Neuronal stem cell (in vitro differentiated cells): ENCODE results near the gene ATG10.

Experiments used
- DNase-seq: peaks from one replicate; pipeline ENCODE4 v3.0.0-alpha.2; 2013; ENCODE audit warnings: low spot score
- H2AFZ ChIP-seq: one replicate; pipeline ENCODE4 v1.6.1; 2013; ENCODE audit warnings: mild to moderate bottlenecking, low read length, inconsistent platforms
- H2AK5ac ChIP-seq: 2 replicates; pipeline ENCODE4 v1.6.1; 2013; ENCODE audit warnings: low read depth, mild to moderate bottlenecking, inconsistent platforms, low read length, moderate library complexity, mixed read lengths
- H2BK120ac ChIP-seq: 2 replicates; pipeline ENCODE4 v1.6.1; 2013; ENCODE audit warnings: low read depth, mild to moderate bottlenecking, inconsistent platforms, low read length, moderate library complexity, mixed read lengths
- H2BK12ac ChIP-seq: one replicate; pipeline ENCODE4 v1.6.1; 2013; ENCODE audit warnings: low read length, inconsistent platforms
- H2BK15ac ChIP-seq: 2 replicates; pipeline ENCODE4 v1.6.1; 2013; ENCODE audit warnings: mild to moderate bottlenecking, low read length, inconsistent platforms, mixed read lengths
- H2BK5ac ChIP-seq: one replicate; pipeline ENCODE4 v1.6.1; 2013; ENCODE audit warnings: inconsistent platforms, mild to moderate bottlenecking, low read length, moderate library complexity
- H3K14ac ChIP-seq: one replicate; pipeline ENCODE4 v1.6.1; 2013; ENCODE audit warnings: low read length, inconsistent platforms
- H3K18ac ChIP-seq: 2 replicates; pipeline ENCODE4 v1.6.1; 2013; ENCODE audit warnings: low read length, inconsistent platforms
- H3K23ac ChIP-seq: 2 replicates; pipeline ENCODE4 v1.6.1; 2013; ENCODE audit warnings: low read depth, mild to moderate bottlenecking, mixed read lengths, low read length, inconsistent platforms; ENCODE audit not compliant: poor library complexity
- H3K27ac ChIP-seq: replicated peaks from 3 replicates; pipeline ENCODE4 v1.5.1; 2013; ENCODE audit warnings: low read length, inconsistent platforms
- H3K27me3 ChIP-seq, 3 experiments: 2 replicates each; pipeline ENCODE4 v1.6.1; 2013; ENCODE audit warnings: low read length in 3 of 3, mild to moderate bottlenecking in 2 of 3, inconsistent platforms in 1 of 3, low read depth in 1 of 3, mixed read lengths in 1 of 3, moderate library complexity in 1 of 3; ENCODE audit not compliant: control insufficient read depth in 3 of 3, insufficient read depth in 3 of 3
- H3K36me3 ChIP-seq, 2 donors: replicated peaks in 1 of 2; 2 replicates each; pipeline ENCODE4 v1.6.1; 2013; ENCODE audit warnings: low read length in 2 of 2; ENCODE audit not compliant: control insufficient read depth in 2 of 2, insufficient read depth in 2 of 2
- H3K4ac ChIP-seq: 2 replicates; pipeline ENCODE4 v1.6.1; 2013; ENCODE audit warnings: inconsistent platforms, mild to moderate bottlenecking, low read length, moderate library complexity
- H3K4me1 ChIP-seq, 2 donors: 1 replicate in 1 of 2; 2 replicates in 1 of 2; pipeline ENCODE4 v1.6.1; 2013; ENCODE audit warnings: low read length in 2 of 2, low read depth in 1 of 2; ENCODE audit not compliant: control insufficient read depth in 2 of 2, insufficient read depth in 1 of 2
- H3K4me2 ChIP-seq: one replicate; pipeline ENCODE4 v1.6.1; 2013; ENCODE audit warnings: mild to moderate bottlenecking, low read length, inconsistent platforms; ENCODE audit not compliant: insufficient read depth, poor library complexity, severe bottlenecking
- H3K4me3 ChIP-seq, 2 donors: 2 replicates each; pipeline ENCODE4 v1.5.1; 2013; ENCODE audit warnings: low read length in 2 of 2, mild to moderate bottlenecking in 2 of 2, inconsistent platforms in 1 of 2, moderate library complexity in 1 of 2
- H3K79me1 ChIP-seq: one replicate; pipeline ENCODE4 v1.6.1; 2013; ENCODE audit warnings: low read depth, mild to moderate bottlenecking, inconsistent platforms, low read length, moderate library complexity
- H3K9ac ChIP-seq: one replicate; pipeline ENCODE4 v1.6.1; 2013; ENCODE audit warnings: mild to moderate bottlenecking, low read depth, low read length, inconsistent platforms; ENCODE audit not compliant: poor library complexity
- H3K9me3 ChIP-seq, 2 donors: replicated peaks in 1 of 2; 2 replicates each; pipeline versions ENCODE3 to v1.6.1; 2013; ENCODE audit warnings: low read length in 2 of 2, mild to moderate bottlenecking in 2 of 2, inconsistent platforms in 1 of 2, low read depth in 1 of 2, mixed read lengths in 1 of 2, moderate library complexity in 1 of 2; ENCODE audit not compliant: control insufficient read depth in 2 of 2, insufficient read depth in 1 of 2
- H4K8ac ChIP-seq: one replicate; pipeline ENCODE4 v1.6.1; 2013; ENCODE audit warnings: low read depth, mild to moderate bottlenecking, inconsistent platforms, low read length, moderate library complexity
- H4K91ac ChIP-seq: one replicate; pipeline ENCODE4 v1.6.1; 2013; ENCODE audit warnings: low read length, low read depth, mild to moderate bottlenecking, inconsistent platforms; ENCODE audit not compliant: poor library complexity
- WGBS, 2 donors: extraction: QIAGEN DNeasy Blood & Tissue Kit; methylation state at CpG; one replicate each; pipeline ENCODE4 v1.1.7; 2013; ENCODE audit warnings: missing lambda C conversion rate in 2 of 2, mixed read lengths in 1 of 2; ENCODE audit not compliant: insufficient read length in 2 of 2, insufficient replicate concordance in 1 of 2; ENCODE audit errors: extremely low coverage in 2 of 2; 5-methylcytosine and 5-hydroxymethylcytosine counted together

The ATG10 gene

DNA sequence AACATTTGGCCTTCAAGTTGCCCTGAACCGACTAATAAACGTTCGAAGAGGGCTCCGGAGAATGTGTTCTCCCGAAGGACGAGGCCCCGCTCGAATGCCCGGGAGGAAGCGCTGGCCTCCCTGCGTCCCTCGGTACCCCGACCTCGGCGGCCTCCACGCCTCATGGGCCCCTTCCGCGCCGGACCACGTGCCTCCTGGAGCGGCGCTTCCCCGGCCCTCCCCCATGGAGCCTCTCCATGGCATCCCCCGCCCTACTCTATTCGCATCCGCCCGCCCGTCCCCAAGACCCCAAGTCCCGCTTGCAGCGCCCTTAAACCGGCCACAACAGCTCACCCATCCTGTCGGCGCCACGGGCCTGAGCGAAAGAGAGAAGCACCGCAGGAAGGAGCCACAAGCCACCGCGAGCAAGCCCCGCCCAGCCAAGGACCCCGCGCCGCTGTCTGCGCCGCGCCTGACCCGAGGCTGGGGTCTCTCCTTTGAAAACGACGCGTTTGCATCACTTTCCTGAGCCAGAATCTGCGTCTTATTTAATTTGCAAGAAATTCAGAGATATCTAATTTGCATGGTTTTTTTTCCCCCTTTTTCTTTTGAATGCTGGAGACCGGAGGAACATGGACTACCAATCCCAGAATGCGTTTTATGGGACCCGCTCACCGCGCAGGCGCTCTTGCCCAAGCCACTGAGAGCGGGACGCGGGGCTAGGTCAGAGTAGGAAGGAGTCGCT, 306.3 kb downstream of the ATG10 start, which contains the start of gene RPS23:
Gene RPS23, minus strand, starts transcription at position 368 of the 724 bp plus-strand sequence. Its CDS starts 31 bp downstream, at position 337.
- Histone ChIP-seq H3K18ac (peak within 1 kb of the TSS; percentile 94), H3K14ac (no peak within 1 kb of the TSS), H3K27ac (no peak within 1 kb of the TSS), H2BK5ac (peak within 1 kb of the TSS; percentile 87), H2AFZ (peak within 1 kb of the TSS; percentile 92), H3K36me3 (peaks cover 20 to 45% of the 10 kb centered on the region in 2 donors), H3K4ac (peak within 1 kb of the TSS; percentile 81), H3K23ac (peak within 1 kb of the TSS; percentile 100), H2BK12ac (no peak within 1 kb of the TSS), H2AK5ac (peak within 1 kb of the TSS; percentile 78), H3K9me3 (peaks cover 0 to 2% of the 10 kb centered on the region in 2 donors), H2BK15ac (no peak within 1 kb of the TSS), H3K9ac (peak within 1 kb of the TSS; percentile 96), H3K4me3 (peak within 1 kb of the TSS; percentile 89 to 98), H3K4me1 (peaks cover 2 to 4% of the 10 kb centered on the region in 2 donors), H3K4me2 (peak within 1 kb of the TSS; percentile 79), H3K27me3 (no peaks in the 10 kb centered on the region), H4K8ac (no peak within 1 kb of the TSS), H3K79me1 (peaks cover 2% of the 10 kb centered on the region), H4K91ac (no peak within 1 kb of the TSS), H2BK120ac (peak within 1 kb of the TSS; percentile 61)
- no CpG with 5 or more reads among the region's 60 CpGs for WGBS, 2 donors
- peak; percentile 73 for DNase-seq

DNA sequence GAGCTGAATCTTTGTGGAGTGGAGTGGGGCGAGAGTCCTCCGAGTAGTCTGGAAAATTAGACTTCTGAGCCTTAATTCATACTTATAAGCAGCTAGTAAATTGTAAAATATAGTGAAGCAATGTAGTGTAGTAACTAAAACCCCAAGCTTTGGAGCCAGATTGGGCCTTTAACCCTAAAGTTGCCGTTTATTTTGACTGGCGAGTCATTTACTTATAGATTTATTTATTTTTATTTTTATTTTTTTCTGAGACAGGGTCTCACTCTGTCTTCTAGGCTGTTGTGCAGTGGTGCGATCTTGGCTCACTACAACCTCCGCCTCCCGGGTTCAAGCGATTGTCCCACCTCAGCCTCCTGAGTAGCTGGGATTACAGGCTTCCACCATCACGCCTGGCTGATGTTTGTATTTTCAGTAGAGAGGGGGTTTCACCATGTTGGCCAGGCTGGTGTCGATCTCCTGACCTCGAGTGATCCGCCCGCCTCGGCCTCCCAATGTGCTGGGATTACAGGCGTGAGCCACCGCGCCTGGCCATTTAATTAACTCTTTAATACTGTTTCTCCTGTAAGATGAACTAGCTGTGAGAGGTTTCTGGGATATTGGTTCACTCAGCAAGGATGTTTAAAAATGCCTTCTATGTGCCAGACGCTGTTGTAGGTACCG, 307.0 kb downstream of the ATG10 start:
- H3K9ac ChIP-seq: no peak overlapping the region
- H2BK5ac ChIP-seq: no peak overlapping the region
- H4K91ac ChIP-seq: no peak overlapping the region
- peaks cover 2% of the 10 kb centered on the region for H3K79me1 ChIP-seq
- peak overlapping the region; percentile 43 for H3K4me2 ChIP-seq
- peaks cover 20 to 38% of the 10 kb centered on the region in 2 donors for H3K36me3 ChIP-seq
- H2BK15ac ChIP-seq: no peak overlapping the region
- no peak overlapping the region for H2AK5ac ChIP-seq
- no peak overlapping the region for H2BK12ac ChIP-seq
- H4K8ac ChIP-seq: no peak overlapping the region
- H2AFZ ChIP-seq: peak overlapping the region; percentile 92
- H3K4me3 ChIP-seq: peak overlapping the region in 1 of 2 donors; percentile 89
- no peak overlapping the region for H3K23ac ChIP-seq
- no peak overlapping the region for H2BK120ac ChIP-seq
- no peak overlapping the region for H3K4ac ChIP-seq
- no peak for DNase-seq
- H3K27ac ChIP-seq: no peak overlapping the region
- H3K27me3 ChIP-seq: no peaks in the 10 kb centered on the region
- no peak overlapping the region for H3K18ac ChIP-seq
- H3K4me1 ChIP-seq: peaks cover 2 to 4% of the 10 kb centered on the region in 2 donors
- no CpG with 5 or more reads among the region's 19 CpGs for WGBS, 2 donors
- peaks cover 0 to 2% of the 10 kb centered on the region in 2 donors for H3K9me3 ChIP-seq
- no peak overlapping the region for H3K14ac ChIP-seq

DNA sequence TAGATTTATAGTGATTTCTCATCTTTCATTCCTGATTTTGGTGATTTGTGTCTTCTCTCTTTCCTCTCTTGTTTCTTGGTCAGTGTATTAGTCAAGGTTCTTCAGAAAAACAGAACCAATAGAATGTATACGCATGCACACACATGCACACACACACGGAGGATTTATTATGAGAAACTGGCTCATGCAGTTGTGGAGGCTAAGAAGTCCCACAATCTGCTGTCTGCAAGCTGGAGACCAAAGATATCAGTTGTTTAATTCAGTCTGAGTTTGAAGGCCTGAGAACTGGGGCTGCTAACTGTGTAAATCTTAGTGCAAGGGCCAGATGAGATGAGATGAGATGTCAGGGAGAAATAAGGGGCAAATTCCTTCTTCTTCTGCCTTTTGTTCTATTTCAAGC, 312.1 kb downstream of the ATG10 start:
- H3K79me1 ChIP-seq: no peaks in the 10 kb centered on the region
- no peak overlapping the region for H4K91ac ChIP-seq
- H3K4me2 ChIP-seq: no peak overlapping the region
- H3K36me3 ChIP-seq: no peaks in the 10 kb centered on the region
- H3K4ac ChIP-seq: no peak overlapping the region
- no CpG with 5 or more reads among the region's 2 CpGs for WGBS, 2 donors
- no peaks in the 10 kb centered on the region for H3K27me3 ChIP-seq
- no peak overlapping the region for H3K27ac ChIP-seq
- H2AFZ ChIP-seq: no peak overlapping the region
- no peak overlapping the region for H2BK120ac ChIP-seq
- H2BK12ac ChIP-seq: no peak overlapping the region
- no peak overlapping the region for H4K8ac ChIP-seq
- no peak overlapping the region for H3K18ac ChIP-seq
- H3K4me3 ChIP-seq: no peak overlapping the region
- no peak overlapping the region for H3K9ac ChIP-seq
- no peak overlapping the region for H2BK15ac ChIP-seq
- DNase-seq: no peak
- no peak overlapping the region for H2AK5ac ChIP-seq
- peaks cover 0 to 6% of the 10 kb centered on the region in 2 donors for H3K4me1 ChIP-seq
- H3K14ac ChIP-seq: no peak overlapping the region
- no peak overlapping the region for H3K23ac ChIP-seq
- H2BK5ac ChIP-seq: no peak overlapping the region
- H3K9me3 ChIP-seq: no peaks in the 10 kb centered on the region

DNA sequence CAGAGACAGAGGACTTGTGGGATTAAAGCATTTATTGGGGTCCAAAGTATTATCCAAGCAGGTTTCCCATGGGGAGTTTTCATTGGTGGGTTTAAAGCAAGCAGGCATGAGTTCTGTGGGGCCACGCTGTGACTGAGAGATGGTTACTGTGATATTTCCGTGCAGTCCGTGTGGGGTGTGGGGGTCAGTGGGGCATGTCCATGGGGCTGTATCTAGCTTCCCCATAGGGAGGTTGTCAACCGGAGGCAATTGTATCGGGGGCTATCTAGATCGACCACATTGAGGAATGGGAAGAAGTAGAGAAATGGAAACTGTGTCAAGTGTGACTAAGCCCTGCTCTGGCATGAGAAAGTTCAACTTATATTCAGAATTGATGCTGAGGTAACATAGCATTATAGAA, 313.4 kb downstream of the ATG10 start:
- Histone ChIP-seq H3K14ac (no peak overlapping the region), H3K18ac (no peak overlapping the region), H3K4me2 (no peak overlapping the region), H3K4me3 (no peak overlapping the region), H4K91ac (no peak overlapping the region), H3K9me3 (no peaks in the 10 kb centered on the region), H3K4me1 (peaks cover 0 to 13% of the 10 kb centered on the region in 2 donors), H3K79me1 (no peaks in the 10 kb centered on the region), H3K9ac (no peak overlapping the region), H4K8ac (no peak overlapping the region), H2AK5ac (no peak overlapping the region), H3K23ac (no peak overlapping the region), H2BK5ac (no peak overlapping the region), H3K27me3 (no peaks in the 10 kb centered on the region), H2AFZ (no peak overlapping the region), H3K27ac (no peak overlapping the region), H2BK12ac (no peak overlapping the region), H3K36me3 (no peaks in the 10 kb centered on the region), H3K4ac (no peak overlapping the region), H2BK120ac (no peak overlapping the region), H2BK15ac (no peak overlapping the region)
- DNase-seq: no peak
- no CpG with 5 or more reads among the region's 6 CpGs for WGBS, 2 donors
